ENCODE data around the gene LYL1.

Gene LYL1

DNA sequence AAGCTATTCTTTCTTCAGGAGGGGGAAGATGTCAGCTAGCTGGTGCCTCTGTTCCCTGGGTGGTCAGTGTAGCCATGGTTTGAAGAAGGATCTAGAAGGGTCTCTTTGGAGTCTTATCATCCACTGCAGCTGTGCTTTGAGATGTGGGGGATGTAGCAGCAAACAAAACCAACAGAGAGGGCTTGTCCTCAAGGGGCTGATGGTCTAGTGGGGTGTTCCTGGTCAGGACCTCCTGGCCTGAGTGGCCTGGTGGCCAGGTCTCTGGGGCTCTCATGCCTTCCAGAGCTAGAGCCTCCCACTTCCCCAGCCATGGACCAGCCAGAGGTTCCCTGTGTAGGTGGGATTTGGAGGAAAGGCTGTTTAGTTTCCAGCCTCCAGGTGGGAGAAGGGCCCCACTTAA is 40.3 kb downstream of the LYL1 start:
- no peak overlapping the region for H3K4me3 ChIP-seq (ENCODE audit: insufficient read length, low read depth)
- H3K36me3 ChIP-seq (ENCODE audit: insufficient read depth, insufficient read length, low read length): no peaks in the 10 kb centered on the region
- H3K4me1 ChIP-seq (ENCODE audit: insufficient read depth, insufficient read length): peaks cover 20% of the 10 kb centered on the region
- H3K9me3 ChIP-seq (ENCODE audit: insufficient read depth, low read length): no peaks in the 10 kb centered on the region
- H3K27me3 ChIP-seq (ENCODE audit: insufficient read depth, insufficient read length): peaks cover 93% of the 10 kb centered on the region
- no peak for DNase-seq (ENCODE audit: low read depth, low spot score)
- no peak for TF ChIP-seq YY1 (IDR thresholded peaks at IDR 0.05; ENCODE audit: insufficient read depth, insufficient read length)
- TF ChIP-seq ZNF274 (IDR thresholded peaks at IDR 0.05; ENCODE audit: low read depth, low read length): no peak
- no peak for TF ChIP-seq SUZ12 (IDR thresholded peaks at IDR 0.05; ENCODE audit: extremely low read depth, insufficient read depth, insufficient read length)
- no peak overlapping the region for H3K9ac ChIP-seq (ENCODE audit: insufficient read length, low read depth)

- H3K9me3 ChIP-seq (ENCODE audit: insufficient read depth, low read length): no peaks in the 10 kb centered on the region
- TF ChIP-seq YY1 (IDR thresholded peaks at IDR 0.05; ENCODE audit: insufficient read depth, insufficient read length) (no peak), ZNF274 (IDR thresholded peaks at IDR 0.05; ENCODE audit: low read depth, low read length) (no peak), SUZ12 (IDR thresholded peaks at IDR 0.05; ENCODE audit: extremely low read depth, insufficient read depth, insufficient read length) (no peak)
- peak; percentile 68 for DNase-seq (ENCODE audit: low read depth, low spot score)
- peak overlapping the region; percentile 52 for H3K4me3 ChIP-seq (ENCODE audit: insufficient read length, low read depth)
- H3K27me3 ChIP-seq (ENCODE audit: insufficient read depth, insufficient read length): peaks cover 98% of the 10 kb centered on the region
- H3K4me1 ChIP-seq (ENCODE audit: insufficient read depth, insufficient read length): peaks cover 24% of the 10 kb centered on the region
- H3K9ac ChIP-seq (ENCODE audit: insufficient read length, low read depth): peak overlapping the region; percentile 62
- no peaks in the 10 kb centered on the region for H3K36me3 ChIP-seq (ENCODE audit: insufficient read depth, insufficient read length, low read length)
Measured at GRCh38 chr19:13060964-13061927, 41.4 kb downstream of the LYL1 start.

- no peak for TF ChIP-seq SUZ12 (IDR thresholded peaks at IDR 0.05; ENCODE audit: extremely low read depth, insufficient read depth, insufficient read length)
- TF ChIP-seq ZNF274 (IDR thresholded peaks at IDR 0.05; ENCODE audit: low read depth, low read length): no peak
- no peak for TF ChIP-seq YY1 (IDR thresholded peaks at IDR 0.05; ENCODE audit: insufficient read depth, insufficient read length)
- Histone ChIP-seq H3K9me3 (ENCODE audit: insufficient read depth, low read length) (no peaks in the 10 kb centered on the region), H3K4me3 (ENCODE audit: insufficient read length, low read depth) (peak overlapping the region; percentile 52), H3K9ac (ENCODE audit: insufficient read length, low read depth) (peak overlapping the region; percentile 62), H3K4me1 (ENCODE audit: insufficient read depth, insufficient read length) (peaks cover 31% of the 10 kb centered on the region), H3K36me3 (ENCODE audit: insufficient read depth, insufficient read length, low read length) (no peaks in the 10 kb centered on the region), H3K27me3 (ENCODE audit: insufficient read depth, insufficient read length) (peaks cover 98% of the 10 kb centered on the region)
- no peak for DNase-seq (ENCODE audit: low read depth, low spot score)
Measured at GRCh38 chr19:13060233-13060963, 42.3 kb downstream of the LYL1 start.

GRCh38 chr19:13058951-13059660 is 43.6 kb downstream of the LYL1 start:
- Histone ChIP-seq H3K4me3 (ENCODE audit: insufficient read length, low read depth) (no peak overlapping the region), H3K36me3 (ENCODE audit: insufficient read depth, insufficient read length, low read length) (no peaks in the 10 kb centered on the region), H3K4me1 (ENCODE audit: insufficient read depth, insufficient read length) (peaks cover 39% of the 10 kb centered on the region), H3K9me3 (ENCODE audit: insufficient read depth, low read length) (no peaks in the 10 kb centered on the region), H3K9ac (ENCODE audit: insufficient read length, low read depth) (no peak overlapping the region), H3K27me3 (ENCODE audit: insufficient read depth, insufficient read length) (peaks cover 99% of the 10 kb centered on the region)
- TF ChIP-seq YY1 (IDR thresholded peaks at IDR 0.05; ENCODE audit: insufficient read depth, insufficient read length) (no peak), SUZ12 (IDR thresholded peaks at IDR 0.05; ENCODE audit: extremely low read depth, insufficient read depth, insufficient read length) (no peak), ZNF274 (IDR thresholded peaks at IDR 0.05; ENCODE audit: low read depth, low read length) (no peak)
- DNase-seq (ENCODE audit: low read depth, low spot score): no peak

DNA sequence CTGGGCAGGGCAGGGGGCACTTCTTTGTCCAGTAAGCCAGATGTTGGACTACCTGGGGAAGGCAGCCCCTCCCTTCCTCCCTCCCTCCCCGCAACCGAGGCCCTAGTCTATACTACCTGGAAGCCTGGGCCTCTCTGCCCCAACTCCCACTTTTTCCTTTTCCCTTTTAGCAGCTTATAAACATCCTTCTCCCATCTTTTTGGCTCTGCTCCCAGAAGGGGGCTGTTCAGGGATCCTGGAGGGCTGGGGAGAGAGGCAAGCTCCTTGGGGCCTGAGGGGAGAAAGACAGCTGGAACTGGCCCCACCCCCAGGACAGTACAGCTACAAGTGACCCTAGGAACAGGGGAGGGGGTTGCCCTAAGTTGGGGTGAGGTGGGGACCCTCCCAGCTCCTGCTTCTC is 44.9 kb downstream of the LYL1 start:
- H3K27me3 ChIP-seq (ENCODE audit: insufficient read depth, insufficient read length): peaks cover 99% of the 10 kb centered on the region
- DNase-seq (ENCODE audit: low read depth, low spot score): no peak
- H3K9me3 ChIP-seq (ENCODE audit: insufficient read depth, low read length): no peaks in the 10 kb centered on the region
- peaks cover 52% of the 10 kb centered on the region for H3K4me1 ChIP-seq (ENCODE audit: insufficient read depth, insufficient read length)
- no peak overlapping the region for H3K9ac ChIP-seq (ENCODE audit: insufficient read length, low read depth)
- H3K36me3 ChIP-seq (ENCODE audit: insufficient read depth, insufficient read length, low read length): no peaks in the 10 kb centered on the region
- no peak overlapping the region for H3K4me3 ChIP-seq (ENCODE audit: insufficient read length, low read depth)
- no peak for TF ChIP-seq ZNF274 (IDR thresholded peaks at IDR 0.05; ENCODE audit: low read depth, low read length)
- TF ChIP-seq YY1 (IDR thresholded peaks at IDR 0.05; ENCODE audit: insufficient read depth, insufficient read length): no peak
- TF ChIP-seq SUZ12 (IDR thresholded peaks at IDR 0.05; ENCODE audit: extremely low read depth, insufficient read depth, insufficient read length): no peak

- H3K4me1 ChIP-seq (ENCODE audit: insufficient read depth, insufficient read length): peaks cover 58% of the 10 kb centered on the region
- DNase-seq (ENCODE audit: low read depth, low spot score): no peak
Measured at GRCh38 chr19:13057147-13057572, 45.5 kb downstream of the LYL1 start.

More at GRCh38 chr19:13057147-13057572, 45.5 kb downstream of the LYL1 start:
- TF ChIP-seq ZNF274 (IDR thresholded peaks at IDR 0.05; ENCODE audit: low read depth, low read length) (no peak), YY1 (IDR thresholded peaks at IDR 0.05; ENCODE audit: insufficient read depth, insufficient read length) (no peak), SUZ12 (IDR thresholded peaks at IDR 0.05; ENCODE audit: extremely low read depth, insufficient read depth, insufficient read length) (no peak)
- Histone ChIP-seq H3K9ac (ENCODE audit: insufficient read length, low read depth) (no peak overlapping the region), H3K4me3 (ENCODE audit: insufficient read length, low read depth) (no peak overlapping the region), H3K9me3 (ENCODE audit: insufficient read depth, low read length) (no peaks in the 10 kb centered on the region), H3K36me3 (ENCODE audit: insufficient read depth, insufficient read length, low read length) (no peaks in the 10 kb centered on the region), H3K27me3 (ENCODE audit: insufficient read depth, insufficient read length) (peaks cover 99% of the 10 kb centered on the region)

All from NT2/D1 (cell line).